K562 (cell line): ENCODE results near the gene CLIC1. TPM values are rescaled to one million over a fixed set of nuclear protein-coding genes. Genes with fewer than 3 reads are reported as not detected.

ENCODE experiments used
- ELF2 ChIP-seq: fragments of 250-450 bp; sonication (Bioruptor Pico); IDR thresholded peaks from 2 replicates; pipeline ENCODE4 v1.5.0; 2021; ENCODE audit warnings: mild to moderate bottlenecking
- ELK3 ChIP-seq: fragments of 450-650 bp; formaldehyde crosslinking; IDR thresholded peaks from 2 replicates; pipeline ENCODE4 v1.4.0; 2020; ENCODE audit warnings: mild to moderate bottlenecking
- HMGXB4 ChIP-seq: sonication (generic); formaldehyde crosslinking; IDR thresholded peaks from 2 replicates; pipeline ENCODE4 v1.8.1; 2023; ENCODE audit warnings: mild to moderate bottlenecking, missing genetic modification reagents
- HNRNPLL ChIP-seq: fragments of 200-400 bp; formaldehyde crosslinking; IDR thresholded peaks from 2 replicates; pipeline ENCODE4 v1.6.1; 2017; ENCODE audit warnings: low read length, low read depth, mild to moderate bottlenecking; ENCODE audit not compliant: poor library complexity, severe bottlenecking
- IRF2 ChIP-seq: sonication (generic); formaldehyde crosslinking; IDR thresholded peaks from 2 replicates; pipeline ENCODE4 v1.8.1; 2022; ENCODE audit warnings: mild to moderate bottlenecking, missing genetic modification reagents
- MNT ChIP-seq, 2 experiments: fragments of 450-650 bp; conservative IDR thresholded peaks; 2 replicates each; pipeline ENCODE4 v1.6.1; 2017; ENCODE audit warnings: mild to moderate bottlenecking in 2 of 2, moderate library complexity in 2 of 2
- ZNF318 ChIP-seq, 2 experiments: fragments of 450-650 bp; IDR thresholded peaks; 2 replicates each; pipeline ENCODE4 v1.6.1; 2016; ENCODE audit warnings: mild to moderate bottlenecking in 2 of 2, borderline replicate concordance in 1 of 2, low read depth in 1 of 2, moderate library complexity in 1 of 2
- polyA plus RNA-seq, 8 experiments: library from polyadenylated mRNA; depleted of rRNA in 4 of 8; stranded (reverse) in 5 of 8; unstranded in 3 of 8; fragments of >200 nt; fragmentation: Nextera tagmentation in 2 of 8; fragmentation: Illumina TruSeq in 1 of 8; extraction: Ambion mirVana in 2 of 8; extraction: Trizol in 1 of 8; gene quantifications; 2 replicates each; pipeline versions ENCODE4 v1.2.1 to v1.2.3, GENCODE V29; 2011 to 2014; ENCODE audit warnings: inconsistent platforms in 1 of 8, missing spikeins in 1 of 8
- total RNA-seq, 7 experiments: library from RNA; depleted of rRNA in 6 of 7; stranded (reverse); fragments of >200 nt in 6 of 7; fragmentation: Illumina TruSeq in 2 of 7; extraction: Trizol in 2 of 7; gene quantifications; 2 replicates each; pipeline versions ENCODE4 v1.2.1 to v1.2.3, GENCODE V29; 2011 to 2021; ENCODE audit warnings: low replicate concordance in 1 of 7
- TF ChIP-seq, protein P1 (sequence below): sonication (generic); formaldehyde crosslinking; IDR thresholded peaks from 2 replicates; pipeline ENCODE4 v1.8.0; 2022; ENCODE audit warnings: mild to moderate bottlenecking, missing genetic modification reagents, borderline replicate concordance
- TF ChIP-seq, protein P2 (sequence below): fragments of 450-650 bp; formaldehyde crosslinking; conservative IDR thresholded peaks from 2 replicates; pipeline ENCODE4 v1.4.0; 2022; ENCODE audit warnings: mild to moderate bottlenecking, missing genetic modification characterization

The CLIC1 gene
- total and polyA plus RNA-seq, 9 of the 15 experiments (the other 6 are each of a cell fraction or from before 2014, with no cell fraction given): 1,267 to 2,419 (median 1,808) TPM

GRCh38 chr6:31736768-31737314 is 511 bp upstream of the CLIC1 start (continued):
- TF ChIP-seq ZNF318 (IDR thresholded peaks at IDR 0.05; ENCODE audit: borderline replicate concordance in 1 of 2, low read depth in 1 of 2) (no peak), ELK3 (CRISPR knock-in tag) (no peak), IRF2 (CRISPR knock-in tag) (no peak), ELF2 (CRISPR knock-in tag) (no peak), MNT (conservative IDR thresholded peaks at IDR 0.05) (no peak), HNRNPLL (no peak), HMGXB4 (CRISPR knock-in tag) (0 out of 2 replicates have a peak, but pooled peaks have one; percentile 66)
- TF ChIP-seq, protein P1, sequence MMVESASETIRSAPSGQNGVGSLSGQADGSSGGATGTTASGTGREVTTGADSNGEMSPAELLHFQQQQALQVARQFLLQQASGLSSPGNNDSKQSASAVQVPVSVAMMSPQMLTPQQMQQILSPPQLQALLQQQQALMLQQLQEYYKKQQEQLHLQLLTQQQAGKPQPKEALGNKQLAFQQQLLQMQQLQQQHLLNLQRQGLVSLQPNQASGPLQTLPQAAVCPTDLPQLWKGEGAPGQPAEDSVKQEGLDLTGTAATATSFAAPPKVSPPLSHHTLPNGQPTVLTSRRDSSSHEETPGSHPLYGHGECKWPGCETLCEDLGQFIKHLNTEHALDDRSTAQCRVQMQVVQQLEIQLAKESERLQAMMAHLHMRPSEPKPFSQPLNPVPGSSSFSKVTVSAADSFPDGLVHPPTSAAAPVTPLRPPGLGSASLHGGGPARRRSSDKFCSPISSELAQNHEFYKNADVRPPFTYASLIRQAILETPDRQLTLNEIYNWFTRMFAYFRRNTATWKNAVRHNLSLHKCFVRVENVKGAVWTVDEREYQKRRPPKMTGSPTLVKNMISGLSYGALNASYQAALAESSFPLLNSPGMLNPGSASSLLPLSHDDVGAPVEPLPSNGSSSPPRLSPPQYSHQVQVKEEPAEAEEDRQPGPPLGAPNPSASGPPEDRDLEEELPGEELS (CRISPR knock-in tag): peak; percentile 78; the same call in 1 of the 2 replicates
- TF ChIP-seq, protein P2, sequence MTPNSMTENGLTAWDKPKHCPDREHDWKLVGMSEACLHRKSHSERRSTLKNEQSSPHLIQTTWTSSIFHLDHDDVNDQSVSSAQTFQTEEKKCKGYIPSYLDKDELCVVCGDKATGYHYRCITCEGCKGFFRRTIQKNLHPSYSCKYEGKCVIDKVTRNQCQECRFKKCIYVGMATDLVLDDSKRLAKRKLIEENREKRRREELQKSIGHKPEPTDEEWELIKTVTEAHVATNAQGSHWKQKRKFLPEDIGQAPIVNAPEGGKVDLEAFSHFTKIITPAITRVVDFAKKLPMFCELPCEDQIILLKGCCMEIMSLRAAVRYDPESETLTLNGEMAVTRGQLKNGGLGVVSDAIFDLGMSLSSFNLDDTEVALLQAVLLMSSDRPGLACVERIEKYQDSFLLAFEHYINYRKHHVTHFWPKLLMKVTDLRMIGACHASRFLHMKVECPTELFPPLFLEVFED: 0 out of 2 replicates have a peak, but pooled peaks have one; percentile 14
